ENCODE results near the gene FARP1.

FARP1 gene

GRCh38 chr13:98445340-98446233, 302.7 kb downstream of the FARP1 start:
- TF ChIP-seq CTCF (conservative IDR thresholded peaks at IDR 0.05), result peak; percentile 98
- H3K27ac ChIP-seq, result peak overlapping the region; percentile 29; the same call in 1 of the 2 replicates

GRCh38 chr13:98446234-98446621, 303.3 kb downstream of the FARP1 start:
- no peak for TF ChIP-seq CTCF (conservative IDR thresholded peaks at IDR 0.05)
- H3K27ac ChIP-seq, result no peak overlapping the region; the same call in 1 of the 2 replicates

DNA sequence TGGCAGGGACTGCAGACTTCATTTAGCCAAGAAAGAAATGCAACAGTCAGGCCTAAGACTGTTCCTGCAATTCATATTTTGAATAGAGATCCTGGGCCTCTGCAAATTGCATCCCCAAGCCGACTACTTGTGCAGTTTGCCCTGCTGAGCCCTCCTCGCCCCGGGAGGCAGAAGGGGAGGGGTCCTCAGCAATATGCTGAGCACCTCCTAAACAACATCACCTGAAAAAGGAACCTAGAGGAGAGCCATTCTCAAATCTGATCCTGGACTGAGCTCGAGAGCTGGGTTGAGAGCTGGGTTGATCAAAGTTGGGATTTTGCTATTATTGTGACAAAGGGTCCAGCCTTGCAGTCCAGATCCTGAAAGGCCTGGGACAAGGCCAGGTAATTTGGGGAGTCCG, 304.2 kb downstream of the FARP1 start:
- TF ChIP-seq CTCF (conservative IDR thresholded peaks at IDR 0.05), result no peak

GRCh38 chr13:98447881-98448641, 305.2 kb downstream of the FARP1 start:
- peak overlapping the region; percentile 51 for H3K27ac ChIP-seq
- TF ChIP-seq CTCF (conservative IDR thresholded peaks at IDR 0.05), result peak; percentile 75

More for the DNA sequence above, 304.2 kb downstream of the FARP1 start:
- no peak overlapping the region for H3K27ac ChIP-seq

DNA sequence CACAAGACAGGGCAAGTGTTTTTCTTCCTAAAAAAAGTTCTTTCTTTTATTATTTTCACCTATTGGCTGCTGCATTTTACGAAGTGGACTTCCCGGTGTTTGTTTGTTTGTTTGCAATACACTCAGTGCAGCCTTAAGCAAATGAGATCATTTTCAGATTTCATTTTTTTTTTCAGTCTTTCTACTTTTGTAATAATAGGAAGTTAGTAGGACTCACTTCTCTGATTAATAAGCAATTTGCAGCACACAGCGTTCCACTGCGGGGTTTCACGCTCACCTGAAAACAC, 305.7 kb downstream of the FARP1 start:
- peak; percentile 17; the same call in 1 of the 2 replicates for TF ChIP-seq CTCF (conservative IDR thresholded peaks at IDR 0.05)
- H3K27ac ChIP-seq, result peak overlapping the region; percentile 51

GRCh38 chr13:98449273-98449672, 306.4 kb downstream of the FARP1 start:
- H3K27ac ChIP-seq, result peak overlapping the region; percentile 51
- no peak for TF ChIP-seq CTCF (conservative IDR thresholded peaks at IDR 0.05)

DNA sequence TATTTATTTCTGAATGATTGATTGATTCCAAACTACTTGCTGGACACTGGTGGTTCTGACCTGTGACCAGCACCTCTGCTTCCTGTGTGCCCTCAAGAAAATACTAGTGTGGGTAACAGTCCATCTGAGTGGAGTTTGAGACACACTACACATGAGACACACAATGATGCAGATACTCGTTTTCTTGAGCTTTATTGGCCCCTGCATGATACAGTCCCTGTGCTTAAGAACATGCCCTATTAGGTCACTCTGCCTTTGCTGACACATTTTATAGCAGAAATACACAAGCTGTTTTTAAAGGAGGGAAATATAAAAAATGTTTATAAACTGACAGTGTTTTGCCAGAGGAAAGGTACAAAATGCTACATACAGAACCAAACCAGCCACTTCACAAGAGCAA, 307.1 kb downstream of the FARP1 start:
- peak overlapping the region; percentile 51 for H3K27ac ChIP-seq
- TF ChIP-seq CTCF (conservative IDR thresholded peaks at IDR 0.05), result no peak
